OCI-LY3 (cell line): ENCODE results near the gene PINLYP.

ENCODE experiments used
- CTCF ChIP-seq: fragments of 200-600, 300-600 bp; sonication (generic); IDR thresholded peaks from 2 replicates; pipeline ENCODE4 v1.5.1; 2014; ENCODE audit warnings: antibody characterized with exemption, low read length, low read depth
- EZH2phosphoT487 ChIP-seq: fragments of 200-600 bp; shearing (Covaris generic); IDR thresholded peaks from 2 replicates; pipeline ENCODE4 v1.6.1; 2018; ENCODE audit warnings: antibody characterized with exemption, mixed run types, low read depth

GRCh38 chr19:43595605-43595998, 20.0 kb downstream of the PINLYP start:
- TF ChIP-seq CTCF = no peak
- TF ChIP-seq EZH2phosphoT487 = no peak
